ENCODE data around the gene TMSB10.
"Not testable (repeated sequence)": the region's sequence is repeated elsewhere in the genome, so short reads cannot be mapped to it uniquely, and the experiment has no call there.

Gene TMSB10

GRCh38 chr2:84905181-84906107 is at the start of gene TMSB10:
TSS of gene TMSB10 (plus strand) at chr2:84905656.
- FAIRE-seq, result no peak

GRCh38 chr2:84855731-84856130 is 49.7 kb upstream of the TMSB10 start:
- no peak for FAIRE-seq

- FAIRE-seq, result no peak
Measured at GRCh38 chr2:84856787-84857186, 48.7 kb upstream of the TMSB10 start.

- FAIRE-seq, result no peak
Measured at GRCh38 chr2:84857566-84857965, 47.9 kb upstream of the TMSB10 start.

GRCh38 chr2:84858123-84858522 is 47.3 kb upstream of the TMSB10 start:
- FAIRE-seq, result no peak

- FAIRE-seq, result no peak
Measured at GRCh38 chr2:84858937-84859336, 46.5 kb upstream of the TMSB10 start.

- FAIRE-seq, result no peak
Measured at GRCh38 chr2:84861539-84861938, 43.9 kb upstream of the TMSB10 start.

- no peak for FAIRE-seq
Measured at GRCh38 chr2:84862006-84862405, 43.5 kb upstream of the TMSB10 start.

- FAIRE-seq, result peak; percentile 78
Measured at GRCh38 chr2:84865181-84865783, 40.2 kb upstream of the TMSB10 start.

GRCh38 chr2:84866122-84866521 is 39.3 kb upstream of the TMSB10 start:
- FAIRE-seq, result no peak

GRCh38 chr2:84868327-84868726 is 37.1 kb upstream of the TMSB10 start:
- FAIRE-seq, result not testable (repeated sequence)

GRCh38 chr2:84870306-84870705 is 35.1 kb upstream of the TMSB10 start:
- no peak for FAIRE-seq

- not testable (repeated sequence) for FAIRE-seq
Measured at GRCh38 chr2:84872691-84873090, 32.8 kb upstream of the TMSB10 start.

GRCh38 chr2:84873350-84873749 is 32.1 kb upstream of the TMSB10 start:
- no peak for FAIRE-seq

- FAIRE-seq, result no peak
Measured at GRCh38 chr2:84874381-84875212, 30.9 kb upstream of the TMSB10 start.

- FAIRE-seq, result no peak
Measured at GRCh38 chr2:84875213-84875560, 30.3 kb upstream of the TMSB10 start.

- not testable (repeated sequence) for FAIRE-seq
Measured at GRCh38 chr2:84875619-84876018, 29.8 kb upstream of the TMSB10 start.

GRCh38 chr2:84876369-84876768 is 29.1 kb upstream of the TMSB10 start:
- FAIRE-seq, result no peak

GRCh38 chr2:84878459-84878858 is 27.0 kb upstream of the TMSB10 start:
- FAIRE-seq, result no peak

- no peak for FAIRE-seq
Measured at GRCh38 chr2:84878896-84879583, 26.4 kb upstream of the TMSB10 start.

GRCh38 chr2:84879584-84880394 is 25.7 kb upstream of the TMSB10 start:
- no peak for FAIRE-seq

- no peak for FAIRE-seq
Measured at GRCh38 chr2:84880395-84880644, 25.1 kb upstream of the TMSB10 start.

Measured in G401.6 (cell line).